Natural killer cell treated with Interleukin-12 subunit alpha and Interleukin-12 subunit beta and Interleukin-15 and Interleukin-18, amount 100 ng/mL, for 72 hours (primary cell): ENCODE measurements around the gene KRTDAP. TPM values are rescaled to one million over a fixed set of nuclear protein-coding genes. Genes with fewer than 3 reads are reported as not detected.
"Not testable (repeated sequence)": the region's sequence is repeated elsewhere in the genome, so short reads cannot be mapped to it uniquely, and the experiment has no call there.

Source experiments
- ATAC-seq, 2 donors: fragments of 150-1000 bp; cut with Tn5 transposase in 1 of 2; sonication (Bioruptor Pico), chemical (Tn5 transposase) in 1 of 2; 2 replicates each; pipeline ENCODE4 v1.10.0; 2021
- DNase-seq: peaks from one replicate; pipeline ENCODE4 v3.0.0; 2022; ENCODE audit warnings: low spot score
- H3K27ac Mint-ChIP-seq, 2 donors: 1 replicate in 1 of 2; 2 replicates in 1 of 2; pipeline ENCODE4 v1.8.0; 2022; ENCODE audit warnings: mixed read lengths in 2 of 2, mild to moderate bottlenecking in 1 of 2, moderate library complexity in 1 of 2
- H3K27me3 Mint-ChIP-seq, 2 donors: 1 replicate in 1 of 2; 2 replicates in 1 of 2; pipeline ENCODE4 v1.8.0; 2022; ENCODE audit warnings: mixed read lengths in 2 of 2
- H3K36me3 Mint-ChIP-seq: one replicate; pipeline ENCODE4 v1.8.0; 2022; ENCODE audit warnings: mixed read lengths
- H3K4me1 Mint-ChIP-seq, 2 donors: 1 replicate in 1 of 2; 2 replicates in 1 of 2; pipeline ENCODE4 v1.8.0; 2022; ENCODE audit warnings: low read depth in 2 of 2, mixed read lengths in 2 of 2, mild to moderate bottlenecking in 1 of 2
- H3K4me3 Mint-ChIP-seq: one replicate; pipeline ENCODE4 v1.8.0; 2022; ENCODE audit warnings: mixed read lengths
- H3K9me3 Mint-ChIP-seq: 2 replicates; pipeline ENCODE4 v1.8.0; 2022; ENCODE audit warnings: mixed read lengths
- total RNA-seq, 2 donors: library from RNA; stranded (reverse); gene quantifications; one replicate each; pipeline ENCODE4 v1.2.3, GENCODE V29; 2022

KRTDAP gene
- total RNA-seq, 2 donors from 2014 or later: not detected

- not testable (repeated sequence) for ATAC-seq, H3K4me3 Mint-ChIP-seq, H3K27me3 Mint-ChIP-seq, DNase-seq, H3K9me3 Mint-ChIP-seq, H3K36me3 Mint-ChIP-seq
- peaks cover 30 to 37% of the 10 kb centered on the region in 2 donors for H3K4me1 Mint-ChIP-seq
- H3K27ac Mint-ChIP-seq: peak overlapping the region; percentile 88 to 90
These were observed 28.5 kb downstream of the KRTDAP start for GRCh38 chr19:35461788-35462187.

- Mint-ChIP-seq H3K4me1 (peaks cover 30 to 37% of the 10 kb centered on the region in 2 donors), H3K4me3 (peak overlapping the region; percentile 35), H3K36me3 (no peaks in the 10 kb centered on the region), H3K27me3 (no peaks in the 10 kb centered on the region), H3K27ac (peak overlapping the region; percentile 39 to 67), H3K9me3 (no peaks in the 10 kb centered on the region)
- DNase-seq (no peak), ATAC-seq (no peak)
These were observed 29.2 kb downstream of the KRTDAP start for GRCh38 chr19:35461060-35461459.

- ATAC-seq: no peak
- H3K9me3 Mint-ChIP-seq: no peaks in the 10 kb centered on the region
- H3K27ac Mint-ChIP-seq: peak overlapping the region; percentile 39 to 67
- no peaks in the 10 kb centered on the region for H3K36me3 Mint-ChIP-seq
- peaks cover 30 to 37% of the 10 kb centered on the region in 2 donors for H3K4me1 Mint-ChIP-seq
- H3K27me3 Mint-ChIP-seq: no peaks in the 10 kb centered on the region
- peak overlapping the region; percentile 35 for H3K4me3 Mint-ChIP-seq
- DNase-seq: no peak
These were observed 29.7 kb downstream of the KRTDAP start for GRCh38 chr19:35460608-35461007.

GRCh38 chr19:35459414-35460082, 30.7 kb downstream of the KRTDAP start:
- DNase-seq (no peak), ATAC-seq (no peak)
- Mint-ChIP-seq H3K4me3 (no peak overlapping the region), H3K36me3 (no peaks in the 10 kb centered on the region), H3K4me1 (peaks cover 26 to 31% of the 10 kb centered on the region in 2 donors), H3K27ac (peak overlapping the region; percentile 60 to 67), H3K9me3 (no peaks in the 10 kb centered on the region), H3K27me3 (no peaks in the 10 kb centered on the region)

- no peaks in the 10 kb centered on the region for H3K27me3 Mint-ChIP-seq
- H3K9me3 Mint-ChIP-seq: no peaks in the 10 kb centered on the region
- H3K4me1 Mint-ChIP-seq: peaks cover 21 to 31% of the 10 kb centered on the region in 2 donors
- no peak for DNase-seq
- no peak for ATAC-seq
- H3K27ac Mint-ChIP-seq: no peak overlapping the region
- no peak overlapping the region for H3K4me3 Mint-ChIP-seq
- H3K36me3 Mint-ChIP-seq: no peaks in the 10 kb centered on the region
These were observed 31.4 kb downstream of the KRTDAP start for GRCh38 chr19:35458731-35459391.

- no peaks in the 10 kb centered on the region for H3K27me3 Mint-ChIP-seq
- H3K4me3 Mint-ChIP-seq: no peak overlapping the region
- no peak for DNase-seq
- ATAC-seq: no peak
- peaks cover 16 to 32% of the 10 kb centered on the region in 2 donors for H3K4me1 Mint-ChIP-seq
- no peaks in the 10 kb centered on the region for H3K36me3 Mint-ChIP-seq
- H3K27ac Mint-ChIP-seq: no peak overlapping the region
- H3K9me3 Mint-ChIP-seq: no peaks in the 10 kb centered on the region
These were observed 32.1 kb downstream of the KRTDAP start for GRCh38 chr19:35458192-35458591.

GRCh38 chr19:35457173-35457572, 33.1 kb downstream of the KRTDAP start:
- DNase-seq: no peak
- Mint-ChIP-seq H3K27me3 (no peaks in the 10 kb centered on the region), H3K27ac (no peak overlapping the region), H3K4me3 (no peak overlapping the region), H3K36me3 (no peaks in the 10 kb centered on the region), H3K9me3 (no peaks in the 10 kb centered on the region), H3K4me1 (peaks cover 15 to 31% of the 10 kb centered on the region in 2 donors)
- ATAC-seq: no peak

GRCh38 chr19:35455616-35456201, 34.6 kb downstream of the KRTDAP start:
- H3K27me3 Mint-ChIP-seq: no peaks in the 10 kb centered on the region
- H3K4me3 Mint-ChIP-seq: no peak overlapping the region
- no peaks in the 10 kb centered on the region for H3K36me3 Mint-ChIP-seq
- H3K27ac Mint-ChIP-seq: no peak overlapping the region
- DNase-seq (no peak), ATAC-seq (no peak)
- peaks cover 21 to 37% of the 10 kb centered on the region in 2 donors for H3K4me1 Mint-ChIP-seq
- no peaks in the 10 kb centered on the region for H3K9me3 Mint-ChIP-seq

- no peak for ATAC-seq
- DNase-seq: no peak
- no peak overlapping the region for H3K4me3 Mint-ChIP-seq
- H3K4me1 Mint-ChIP-seq: peaks cover 21 to 32% of the 10 kb centered on the region in 2 donors
- no peaks in the 10 kb centered on the region for H3K36me3 Mint-ChIP-seq
- H3K9me3 Mint-ChIP-seq: no peaks in the 10 kb centered on the region
- peaks cover 0 to 2% of the 10 kb centered on the region in 2 donors for H3K27me3 Mint-ChIP-seq
- H3K27ac Mint-ChIP-seq: no peak overlapping the region
These were observed 35.6 kb downstream of the KRTDAP start for GRCh38 chr19:35454663-35455062.

- ATAC-seq (peak; percentile 66 to 89), DNase-seq (no peak)
- Mint-ChIP-seq H3K4me3 (peak overlapping the region; percentile 23), H3K27ac (peak overlapping the region in 1 of 2 donors; percentile 9), H3K9me3 (no peaks in the 10 kb centered on the region), H3K36me3 (no peaks in the 10 kb centered on the region), H3K4me1 (peaks cover 40 to 41% of the 10 kb centered on the region in 2 donors), H3K27me3 (peaks cover 0 to 2% of the 10 kb centered on the region in 2 donors)
These were observed 38.7 kb downstream of the KRTDAP start for GRCh38 chr19:35451338-35452096.

- Mint-ChIP-seq H3K9me3 (peaks cover 5% of the 10 kb centered on the region), H3K27ac (no peak overlapping the region), H3K27me3 (peaks cover 0 to 2% of the 10 kb centered on the region in 2 donors), H3K4me3 (no peak overlapping the region), H3K36me3 (no peaks in the 10 kb centered on the region), H3K4me1 (peaks cover 59% of the 10 kb centered on the region in 2 donors)
- no peak for DNase-seq
- ATAC-seq: no peak
These were observed 40.8 kb downstream of the KRTDAP start for GRCh38 chr19:35449359-35450043.

GRCh38 chr19:35447606-35448469, 42.4 kb downstream of the KRTDAP start, which contains the start of gene FFAR2:
TSS of gene FFAR2 (plus strand) at chr19:35448257. CDS start at chr19:35449715, 1,458 bp downstream.
- Mint-ChIP-seq H3K9me3 (peaks cover 5% of the 10 kb centered on the region), H3K36me3 (no peaks in the 10 kb centered on the region), H3K27ac (peak within 1 kb of the TSS; percentile 57 to 71), H3K4me1 (peaks cover 55% of the 10 kb centered on the region in 2 donors), H3K27me3 (peaks cover 0 to 2% of the 10 kb centered on the region in 2 donors), H3K4me3 (peak within 1 kb of the TSS; percentile 81)
- ATAC-seq (no peak), DNase-seq (no peak)
